Measurements from ENCODE around the gene FBXO15.

- no peak for TF ChIP-seq CTCF (IDR thresholded peaks at IDR 0.05)
- no peak for TF ChIP-seq POLR2A (IDR thresholded peaks at IDR 0.05)
Observed at GRCh38 chr18:74154716-74155115, 7.1 kb upstream of the FBXO15 start.

Data from adrenal gland (tissue), 5 donors.